A673 (cell line): ENCODE measurements around the gene CACNG4.

Experiments
- EZH2 ChIP-seq: fragments of 200-600 bp; sonication (generic); IDR thresholded peaks from 2 replicates; pipeline ENCODE4 v1.6.1; 2017; ENCODE audit warnings: borderline replicate concordance, low read depth, mild to moderate bottlenecking, mixed read lengths, antibody characterized with exemption, low read length; ENCODE audit not compliant: poor library complexity, severe bottlenecking
- TF ChIP-seq, protein P1 (sequence below): fragments of 300-800, 200-600 bp; sonication (generic); conservative IDR thresholded peaks from 2 replicates; pipeline ENCODE4 v1.5.1; 2017; ENCODE audit warnings: low read depth, mild to moderate bottlenecking, antibody characterized with exemption, low read length, moderate library complexity, mixed read lengths

DNA sequence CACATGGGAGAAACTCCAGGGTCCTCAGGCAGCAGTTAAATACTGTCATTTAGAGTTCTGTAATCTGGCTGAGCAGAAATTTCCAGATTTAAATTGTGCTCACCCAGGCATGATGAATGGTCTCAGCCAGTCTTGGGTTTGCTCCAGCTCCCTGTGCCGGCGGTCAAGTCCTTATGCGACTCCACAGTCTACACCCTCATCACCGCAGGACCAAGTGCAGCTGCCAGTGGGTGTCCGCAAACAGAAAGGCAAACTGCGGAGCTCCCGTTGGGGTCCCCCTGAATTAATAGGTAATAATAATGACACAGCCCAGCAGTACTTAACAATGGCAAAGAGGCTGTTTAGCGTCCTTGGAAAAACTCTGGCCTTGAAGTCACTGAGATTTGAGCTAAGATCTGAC lies 3.9 kb upstream of the CACNG4 start:
- TF ChIP-seq, protein P1, sequence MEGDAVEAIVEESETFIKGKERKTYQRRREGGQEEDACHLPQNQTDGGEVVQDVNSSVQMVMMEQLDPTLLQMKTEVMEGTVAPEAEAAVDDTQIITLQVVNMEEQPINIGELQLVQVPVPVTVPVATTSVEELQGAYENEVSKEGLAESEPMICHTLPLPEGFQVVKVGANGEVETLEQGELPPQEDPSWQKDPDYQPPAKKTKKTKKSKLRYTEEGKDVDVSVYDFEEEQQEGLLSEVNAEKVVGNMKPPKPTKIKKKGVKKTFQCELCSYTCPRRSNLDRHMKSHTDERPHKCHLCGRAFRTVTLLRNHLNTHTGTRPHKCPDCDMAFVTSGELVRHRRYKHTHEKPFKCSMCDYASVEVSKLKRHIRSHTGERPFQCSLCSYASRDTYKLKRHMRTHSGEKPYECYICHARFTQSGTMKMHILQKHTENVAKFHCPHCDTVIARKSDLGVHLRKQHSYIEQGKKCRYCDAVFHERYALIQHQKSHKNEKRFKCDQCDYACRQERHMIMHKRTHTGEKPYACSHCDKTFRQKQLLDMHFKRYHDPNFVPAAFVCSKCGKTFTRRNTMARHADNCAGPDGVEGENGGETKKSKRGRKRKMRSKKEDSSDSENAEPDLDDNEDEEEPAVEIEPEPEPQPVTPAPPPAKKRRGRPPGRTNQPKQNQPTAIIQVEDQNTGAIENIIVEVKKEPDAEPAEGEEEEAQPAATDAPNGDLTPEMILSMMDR, result no peak
- TF ChIP-seq EZH2, result no peak
